Measurements from ENCODE around the gene ZNF587B. TPM values are rescaled to one million over a fixed set of nuclear protein-coding genes. Genes with fewer than 3 reads are reported as not detected.
"Not testable (repeated sequence)": the region's sequence is repeated elsewhere in the genome, so short reads cannot be mapped to it uniquely, and the experiment has no call there.

The ZNF587B gene
- total and polyA plus RNA-seq, 4 experiments from 2014 or later, result 0.27 to 29.0 (median 15.3) TPM

DNA sequence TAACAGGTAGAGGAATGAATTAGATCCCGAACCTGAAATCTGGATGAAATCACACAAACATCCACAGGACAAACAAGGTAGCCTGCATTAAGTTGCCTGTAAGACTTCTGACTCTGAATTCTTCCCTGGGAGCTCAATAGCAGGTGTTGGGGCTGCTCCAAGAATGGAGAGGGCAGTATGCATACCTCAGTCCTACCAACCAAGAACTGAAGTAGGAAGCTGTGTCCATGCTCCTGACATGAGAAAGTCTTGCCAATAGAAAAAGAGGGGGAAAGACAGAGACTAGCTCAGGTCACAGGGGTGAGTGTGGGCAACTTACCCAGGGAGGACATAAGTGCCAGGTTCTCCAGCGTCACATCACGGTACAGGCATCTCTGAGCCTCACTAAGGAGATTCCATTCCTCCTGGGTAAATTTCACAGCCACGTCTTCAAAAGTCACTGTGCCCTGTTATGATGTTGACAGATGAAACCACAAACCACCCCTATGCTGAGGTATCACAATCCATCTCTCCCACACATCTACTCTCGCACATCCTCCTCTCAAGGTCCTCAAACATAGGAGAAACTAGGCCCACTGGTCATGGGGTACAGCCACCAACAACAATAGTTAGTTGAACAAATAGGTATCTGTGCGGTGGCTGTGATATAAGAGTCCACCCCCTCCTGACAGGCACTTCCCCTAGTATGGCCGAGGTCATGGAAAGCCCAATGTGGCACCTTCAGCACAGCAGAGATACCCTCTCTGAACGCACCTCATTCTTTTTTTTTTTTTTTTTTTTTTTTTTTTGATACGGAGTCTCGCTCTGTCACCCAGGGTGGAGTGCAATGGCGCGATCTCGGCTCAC is 16.9 kb upstream of the ZNF587B start:
- H3K9me3 ChIP-seq (ENCODE audit: control insufficient read depth in 1 of 2, low read length in 2 of 2); H3K27me3 Mint-ChIP-seq; H3K27me3 ChIP-seq (ENCODE audit: insufficient read depth, low read length); H3K36me3 ChIP-seq (ENCODE audit: insufficient read depth, low read length); CTCF ChIA-PET (ENCODE audit: partially characterized antibody); H3K27ac ChIP-seq (ENCODE audit: low read depth, low read length); H3K9me3 Mint-ChIP-seq; intact Hi-C loops (cut with micrococcal nuclease); H3K4me3 ChIP-seq (ENCODE audit: low read length in 2 of 2); DNase-seq: not testable (repeated sequence)
- POLR2A ChIA-PET (ENCODE audit: partially characterized antibody), result interaction anchor here (0.6 to 1.4 kb wide), 2 partner anchors 36 to 66 kb away, joined by 3 to 4 read pairs; partner anchors contain the start of genes ZNF587 and ZNF776
- H3K4me3 Mint-ChIP-seq, result peak overlapping the region; percentile 60 to 81 (median 77)
- H3K4me1 ChIP-seq (ENCODE audit: insufficient read depth, low read length), result peaks cover 24% of the 10 kb centered on the region
- H3K36me3 Mint-ChIP-seq, result peaks cover 19 to 39% of the 10 kb centered on the region in 2 donors
- peak overlapping the region; percentile 68 to 95 (median 76) for H3K27ac Mint-ChIP-seq
- peaks cover 28 to 56% (median 41%) of the 10 kb centered on the region in 4 donors for H3K4me1 Mint-ChIP-seq

DNA sequence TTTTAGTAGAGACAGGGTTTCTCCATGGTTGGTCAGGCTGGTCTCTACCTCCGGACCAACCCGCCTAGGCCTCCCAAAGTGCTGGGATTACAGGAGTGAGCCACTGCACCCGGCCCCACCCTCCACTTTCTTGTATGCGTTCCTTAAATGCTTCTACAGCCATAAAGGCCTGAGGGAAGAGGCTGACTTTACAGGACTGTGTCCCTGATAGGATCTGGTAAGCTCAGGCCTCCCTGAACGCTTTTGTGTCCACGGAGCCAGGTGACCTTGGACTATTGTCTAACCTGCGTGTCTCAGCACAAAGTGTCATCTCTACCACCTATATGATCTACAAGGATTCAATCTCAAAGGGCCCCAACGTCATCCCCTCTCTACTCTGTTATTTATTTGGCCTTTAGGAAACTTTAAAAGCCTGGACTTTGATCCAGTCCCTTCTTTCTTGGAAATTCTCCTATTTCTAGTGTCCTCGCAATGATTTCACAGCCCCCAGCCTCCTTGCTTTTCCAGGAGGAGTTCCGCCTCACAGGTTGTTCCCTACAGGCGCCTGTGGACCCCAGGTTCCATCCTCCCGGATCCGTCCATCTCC is 16.1 kb upstream of the ZNF587B start:
- H3K4me1 Mint-ChIP-seq, result peaks cover 32 to 55% (median 45%) of the 10 kb centered on the region in 4 donors
- no peaks in the 10 kb centered on the region for H3K9me3 Mint-ChIP-seq
- DNase-seq, result no peak
- CTCF ChIA-PET (ENCODE audit: partially characterized antibody), result interaction anchor here (0.9 kb wide), 1 partner anchor 13 kb away, joined by 3 read pairs; no protein-coding TSS in a partner anchor
- POLR2A ChIA-PET (ENCODE audit: partially characterized antibody), result interaction anchor here (0.6 to 1.4 kb wide), 6 partner anchors 12 to 188 kb away, joined by 3 to 8 read pairs (median 4); partner anchors contain the start of genes ZNF586, ZNF587, ZNF606 and ZNF776
- H3K27ac Mint-ChIP-seq, result peak overlapping the region; percentile 88 to 98 (median 96)
- no peaks in the 10 kb centered on the region for H3K27me3 Mint-ChIP-seq
- Histone ChIP-seq H3K27ac (ENCODE audit: low read depth, low read length) (peak overlapping the region; percentile 85), H3K4me3 (ENCODE audit: low read length in 2 of 2) (peak overlapping the region; percentile 83 to 86), H3K27me3 (ENCODE audit: insufficient read depth, low read length) (no peaks in the 10 kb centered on the region), H3K4me1 (ENCODE audit: insufficient read depth, low read length) (peaks cover 28% of the 10 kb centered on the region), H3K36me3 (ENCODE audit: insufficient read depth, low read length) (peaks cover 5% of the 10 kb centered on the region), H3K9me3 (ENCODE audit: control insufficient read depth in 1 of 2, low read length in 2 of 2) (no peaks in the 10 kb centered on the region)
- intact Hi-C loops (cut with micrococcal nuclease), result loop anchor here (2.0 kb wide), 1 partner anchor 45 kb away; the partner anchor contains the start of gene ZNF586
- peaks cover 19 to 31% of the 10 kb centered on the region in 2 donors for H3K36me3 Mint-ChIP-seq
- peak overlapping the region; percentile 86 to 99 (median 96) for H3K4me3 Mint-ChIP-seq

DNA sequence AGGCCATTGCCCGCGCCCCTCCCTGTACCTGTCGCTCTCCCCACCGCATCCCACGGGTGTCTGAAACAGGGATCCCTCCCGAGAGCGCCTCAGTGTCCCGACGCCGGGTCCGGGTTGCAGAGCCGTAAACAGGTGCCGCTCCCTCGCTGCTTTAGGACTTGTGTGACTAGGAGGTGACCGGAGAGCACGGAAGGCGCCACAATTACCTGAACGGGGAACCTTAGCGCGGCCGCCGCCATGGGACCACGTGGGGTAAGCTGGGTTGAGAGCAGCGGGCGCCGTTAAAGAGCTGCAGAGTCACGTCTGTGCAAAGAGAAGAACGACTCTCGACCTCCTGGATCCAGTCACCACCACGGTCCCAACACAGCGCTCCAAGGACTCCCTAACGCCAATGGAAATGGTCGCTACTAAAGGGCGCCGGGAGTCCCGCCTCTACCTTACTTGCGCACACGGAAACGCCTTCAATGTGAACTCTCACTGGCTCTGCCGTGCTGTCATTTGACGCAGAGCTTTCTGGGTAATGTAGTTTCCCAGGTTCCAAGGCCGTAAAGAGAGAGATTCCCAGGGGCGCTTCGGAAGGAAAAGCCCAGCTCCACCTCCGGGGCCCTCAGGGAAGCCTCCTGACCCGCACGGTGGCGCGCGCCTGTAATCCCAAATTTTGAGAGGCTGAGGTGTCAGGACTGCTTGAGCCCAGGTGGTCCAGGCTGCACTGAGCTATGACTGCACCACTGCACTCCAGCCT is 15.4 kb upstream of the ZNF587B start, which contains the start of gene ZNF552:
Gene ZNF552 (minus strand): TSS at position 409 of the 742 bp plus-strand sequence. CDS start 170 bp downstream, at position 239.
- no peaks in the 10 kb centered on the region for H3K27me3 Mint-ChIP-seq
- CTCF ChIA-PET (ENCODE audit: partially characterized antibody), result interaction anchor here (0.9 kb wide), 1 partner anchor 12 kb away, joined by 3 read pairs; no protein-coding TSS in a partner anchor
- Histone ChIP-seq H3K36me3 (ENCODE audit: insufficient read depth, low read length) (peaks cover 2% of the 10 kb centered on the region), H3K4me1 (ENCODE audit: insufficient read depth, low read length) (peaks cover 28% of the 10 kb centered on the region), H3K27ac (ENCODE audit: low read depth, low read length) (peak within 1 kb of the TSS; percentile 85), H3K4me3 (ENCODE audit: low read length in 2 of 2) (peak within 1 kb of the TSS; percentile 83 to 86), H3K9me3 (ENCODE audit: control insufficient read depth in 1 of 2, low read length in 2 of 2) (no peaks in the 10 kb centered on the region), H3K27me3 (ENCODE audit: insufficient read depth, low read length) (no peaks in the 10 kb centered on the region)
- H3K9me3 Mint-ChIP-seq, result no peaks in the 10 kb centered on the region
- H3K36me3 Mint-ChIP-seq, result peaks cover 12 to 28% of the 10 kb centered on the region in 2 donors
- intact Hi-C loops (cut with micrococcal nuclease), result loop anchor here (1.0 to 5.0 kb wide), 3 partner anchors 46 to 87 kb away; partner anchors contain the start of genes ZNF586, ZNF671 and ZNF776
- H3K27ac Mint-ChIP-seq, result peak within 1 kb of the TSS; percentile 88 to 98 (median 96)
- H3K4me1 Mint-ChIP-seq, result peaks cover 34 to 55% (median 46%) of the 10 kb centered on the region in 4 donors
- POLR2A ChIA-PET (ENCODE audit: partially characterized antibody), result interaction anchor here (0.6 to 1.4 kb wide), 12 partner anchors 13 to 327 kb away, joined by 3 to 8 read pairs (median 4); partner anchors contain the start of genes ZNF134, ZNF211, ZNF417 and ZNF419
- DNase-seq, result peak; percentile 77 to 90 (median 79)
- H3K4me3 Mint-ChIP-seq, result peak within 1 kb of the TSS; percentile 86 to 99 (median 96)

DNA sequence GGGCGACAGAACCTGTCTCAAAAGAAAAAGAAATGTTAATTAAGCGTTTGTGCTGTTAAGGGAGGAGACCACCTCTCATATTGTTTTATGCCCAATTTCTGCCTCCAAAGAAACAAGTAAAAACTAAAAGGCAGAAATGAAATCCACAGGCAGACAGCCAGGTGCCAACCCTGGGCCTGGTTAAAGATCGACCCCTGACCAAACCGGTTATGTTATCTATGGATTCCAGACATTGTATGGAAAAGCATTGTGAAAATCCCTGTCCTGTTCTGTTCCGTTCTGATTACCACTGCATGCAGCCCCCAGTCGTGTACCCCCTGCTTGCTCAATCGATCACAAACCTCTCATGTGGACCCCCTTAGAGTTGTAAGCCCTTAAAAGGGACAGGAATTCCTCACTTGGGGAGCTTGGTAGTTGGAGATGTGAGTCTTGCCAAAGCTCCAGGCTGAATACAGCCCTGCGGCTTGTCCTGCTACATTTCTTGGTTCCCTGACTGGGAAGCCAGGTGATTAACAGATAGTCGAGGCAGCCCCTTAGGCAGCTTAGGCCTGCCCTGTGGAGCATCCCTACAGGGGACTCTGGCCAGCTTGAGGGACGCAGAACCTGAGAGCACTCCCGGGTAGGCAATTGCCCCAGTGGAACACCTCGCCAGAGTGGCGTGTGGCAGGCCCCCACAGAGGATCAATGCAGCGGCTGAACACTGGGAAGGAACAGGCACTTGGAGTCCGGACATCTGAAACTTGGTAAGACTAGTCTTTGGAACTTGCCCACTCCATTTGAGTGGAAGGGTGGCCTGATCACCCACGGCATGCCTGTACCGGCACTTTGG is 14.6 kb upstream of the ZNF587B start:
- no peak for DNase-seq
- peaks cover 8 to 27% of the 10 kb centered on the region in 2 donors for H3K36me3 Mint-ChIP-seq
- peaks cover 41 to 63% (median 49%) of the 10 kb centered on the region in 4 donors for H3K4me1 Mint-ChIP-seq
- H3K27ac Mint-ChIP-seq, result peak overlapping the region; percentile 88 to 98 (median 96)
- H3K9me3 Mint-ChIP-seq, result no peaks in the 10 kb centered on the region
- peak overlapping the region in 1 of 2 donors; percentile 83 for H3K4me3 ChIP-seq (ENCODE audit: low read length in 2 of 2)
- ChIA-PET POLR2A (ENCODE audit: partially characterized antibody) (interaction anchor here (0.6 to 1.4 kb wide), 12 partner anchors 14 to 328 kb away, joined by 3 to 8 read pairs (median 4); partner anchors contain the start of genes ZNF134, ZNF211, ZNF417 and ZNF419), CTCF (ENCODE audit: partially characterized antibody) (no interaction called here)
- no peaks in the 10 kb centered on the region for H3K36me3 ChIP-seq (ENCODE audit: insufficient read depth, low read length)
- H3K4me3 Mint-ChIP-seq, result peak overlapping the region; percentile 86 to 99 (median 96)
- H3K4me1 ChIP-seq (ENCODE audit: insufficient read depth, low read length), result peaks cover 34% of the 10 kb centered on the region
- H3K9me3 ChIP-seq (ENCODE audit: control insufficient read depth in 1 of 2, low read length in 2 of 2), result no peaks in the 10 kb centered on the region
- peak overlapping the region; percentile 85 for H3K27ac ChIP-seq (ENCODE audit: low read depth, low read length)
- H3K27me3 Mint-ChIP-seq, result no peaks in the 10 kb centered on the region
- intact Hi-C loops (cut with micrococcal nuclease), result loop anchor here (1.0 to 5.0 kb wide), 3 partner anchors 47 to 88 kb away; partner anchors contain the start of genes ZNF586, ZNF671 and ZNF776
- no peaks in the 10 kb centered on the region for H3K27me3 ChIP-seq (ENCODE audit: insufficient read depth, low read length)

DNA sequence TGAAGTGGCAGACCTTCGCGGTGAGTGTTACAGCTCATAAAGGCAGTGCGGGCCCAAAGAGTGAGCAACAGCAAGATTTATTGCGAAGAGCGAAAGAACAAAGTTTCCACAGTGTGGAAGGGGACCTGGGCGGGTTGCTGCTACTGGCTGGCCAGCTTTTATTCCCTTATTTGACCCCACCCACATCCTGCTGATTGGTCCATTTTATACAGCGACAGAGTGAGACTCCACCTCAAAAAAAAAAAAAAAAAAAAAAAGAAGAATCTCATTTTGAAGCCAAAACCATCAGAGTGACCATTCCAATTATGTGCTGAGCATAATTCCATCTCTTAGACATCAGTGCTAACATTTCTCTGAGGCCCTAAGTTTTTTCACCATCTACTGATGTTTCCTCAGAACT is 13.4 kb upstream of the ZNF587B start:
- H3K4me1 ChIP-seq (ENCODE audit: insufficient read depth, low read length), result peaks cover 39% of the 10 kb centered on the region
- no peaks in the 10 kb centered on the region for H3K36me3 ChIP-seq (ENCODE audit: insufficient read depth, low read length)
- Mint-ChIP-seq H3K4me1 (peaks cover 47 to 75% (median 57%) of the 10 kb centered on the region in 4 donors), H3K27ac (peak overlapping the region in 2 of 7 donors; percentile 10 to 12), H3K9me3 (no peaks in the 10 kb centered on the region), H3K36me3 (peaks cover 4 to 29% of the 10 kb centered on the region in 2 donors), H3K4me3 (peak overlapping the region in 1 of 8 donors; percentile 20), H3K27me3 (no peaks in the 10 kb centered on the region)
- intact Hi-C loops (cut with micrococcal nuclease), result loop anchor here (5.0 kb wide), 1 partner anchor 89 kb away; the partner anchor contains the start of gene ZNF671
- no peaks in the 10 kb centered on the region for H3K27me3 ChIP-seq (ENCODE audit: insufficient read depth, low read length)
- H3K9me3 ChIP-seq (ENCODE audit: control insufficient read depth in 1 of 2, low read length in 2 of 2), result no peaks in the 10 kb centered on the region
- no peak overlapping the region for H3K4me3 ChIP-seq (ENCODE audit: low read length in 2 of 2)
- POLR2A ChIA-PET (ENCODE audit: partially characterized antibody), result no interaction called here
- DNase-seq, result no peak
- no peak overlapping the region for H3K27ac ChIP-seq (ENCODE audit: low read depth, low read length)
- CTCF ChIA-PET (ENCODE audit: partially characterized antibody), result no interaction called here

DNA sequence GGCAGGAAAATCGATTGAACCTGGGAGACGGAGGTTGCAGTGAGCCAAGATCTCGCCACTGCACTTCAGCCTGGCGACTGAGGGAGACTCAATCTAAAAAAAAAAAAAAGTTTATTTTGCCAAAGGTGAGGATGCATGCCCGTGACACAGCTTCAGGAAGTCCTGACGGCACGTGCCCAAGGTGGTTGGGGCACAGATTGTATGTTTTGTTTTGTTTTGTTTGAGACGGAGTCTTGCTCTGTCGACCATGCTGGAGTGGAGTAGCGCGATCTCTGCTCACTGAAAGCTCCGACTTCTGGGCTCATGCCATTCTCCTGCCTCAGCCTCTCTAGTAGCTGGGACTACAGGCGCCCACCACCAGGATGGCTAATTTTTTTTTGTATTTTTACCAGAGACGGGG is 12.1 kb upstream of the ZNF587B start:
- Histone ChIP-seq H3K36me3 (ENCODE audit: insufficient read depth, low read length) (no peaks in the 10 kb centered on the region), H3K27me3 (ENCODE audit: insufficient read depth, low read length) (no peaks in the 10 kb centered on the region), H3K9me3 (ENCODE audit: control insufficient read depth in 1 of 2, low read length in 2 of 2) (no peaks in the 10 kb centered on the region), H3K4me1 (ENCODE audit: insufficient read depth, low read length) (peaks cover 34% of the 10 kb centered on the region), H3K27ac (ENCODE audit: low read depth, low read length) (no peak overlapping the region), H3K4me3 (ENCODE audit: low read length in 2 of 2) (no peak overlapping the region)
- peaks cover 46 to 75% (median 56%) of the 10 kb centered on the region in 4 donors for H3K4me1 Mint-ChIP-seq
- CTCF ChIA-PET (ENCODE audit: partially characterized antibody), result interaction anchor here (1.0 kb wide), 1 partner anchor 13 kb away, joined by 3 read pairs; no protein-coding TSS in a partner anchor
- H3K4me3 Mint-ChIP-seq, result peak overlapping the region in 6 of 8 donors; percentile 64 to 74 (median 70)
- no peak for DNase-seq
- H3K9me3 Mint-ChIP-seq, result no peaks in the 10 kb centered on the region
- peaks cover 7 to 32% of the 10 kb centered on the region in 2 donors for H3K36me3 Mint-ChIP-seq
- H3K27me3 Mint-ChIP-seq, result no peaks in the 10 kb centered on the region
- intact Hi-C loops (cut with micrococcal nuclease), result loop anchor here (5.0 kb wide), 1 partner anchor 91 kb away; the partner anchor contains the start of gene ZNF671
- peak overlapping the region in 2 of 7 donors; percentile 93 to 98 for H3K27ac Mint-ChIP-seq
- POLR2A ChIA-PET (ENCODE audit: partially characterized antibody), result no interaction called here
